Middle frontal gyrus (tissue), 1 donor: ENCODE results near the gene HMGB3.
"Not testable (repeated sequence)": the region's sequence is repeated elsewhere in the genome, so short reads cannot be mapped to it uniquely, and the experiment has no call there.

ENCODE experiments used
- DNase-seq: peaks from one replicate; pipeline ENCODE4 v3.0.0-alpha.2; 2015; ENCODE audit warnings: low spot score; ENCODE audit errors: extremely low spot score

HMGB3 gene

GRCh38 chrX:150982788-150983520 is at the start of gene HMGB3:
TSS of gene HMGB3 (plus strand) at chrX:150983335. CDS start at chrX:150985600, 2,265 bp downstream.
- DNase-seq = peak; percentile 51

- DNase-seq = no peak
Observed at GRCh38 chrX:150933945-150934350, 49.2 kb upstream of the HMGB3 start.

- DNase-seq = no peak
Observed at GRCh38 chrX:150934453-150934852, 48.7 kb upstream of the HMGB3 start.

GRCh38 chrX:150935467-150935866 is 47.7 kb upstream of the HMGB3 start:
- DNase-seq = no peak

- DNase-seq = no peak
Observed at GRCh38 chrX:150936556-150936955, 46.6 kb upstream of the HMGB3 start.

- DNase-seq = no peak
Observed at GRCh38 chrX:150940844-150941495, 42.2 kb upstream of the HMGB3 start.

GRCh38 chrX:150941580-150941979 is 41.6 kb upstream of the HMGB3 start:
- DNase-seq = no peak

GRCh38 chrX:150942942-150943594 is 40.1 kb upstream of the HMGB3 start:
- no peak for DNase-seq

- no peak for DNase-seq
Observed at GRCh38 chrX:150944233-150944632, 38.9 kb upstream of the HMGB3 start.

GRCh38 chrX:150954951-150955350 is 28.2 kb upstream of the HMGB3 start:
- DNase-seq = no peak

GRCh38 chrX:150955590-150955989 is 27.5 kb upstream of the HMGB3 start:
- no peak for DNase-seq

GRCh38 chrX:150958177-150958576 is 25.0 kb upstream of the HMGB3 start:
- DNase-seq = no peak

- DNase-seq = no peak
Observed at GRCh38 chrX:150959557-150959956, 23.6 kb upstream of the HMGB3 start.

GRCh38 chrX:150961631-150962030 is 21.5 kb upstream of the HMGB3 start:
- no peak for DNase-seq

- DNase-seq = not testable (repeated sequence)
Observed at GRCh38 chrX:150964416-150964815, 18.7 kb upstream of the HMGB3 start.

GRCh38 chrX:150966235-150966634 is 16.9 kb upstream of the HMGB3 start:
- no peak for DNase-seq

- DNase-seq = no peak
Observed at GRCh38 chrX:150966742-150967141, 16.4 kb upstream of the HMGB3 start.

GRCh38 chrX:150967786-150968185 is 15.3 kb upstream of the HMGB3 start:
- no peak for DNase-seq

- no peak for DNase-seq
Observed at GRCh38 chrX:150968862-150969720, 14.0 kb upstream of the HMGB3 start.

GRCh38 chrX:150972450-150972849 is 10.7 kb upstream of the HMGB3 start:
- no peak for DNase-seq

- DNase-seq = no peak
Observed at GRCh38 chrX:150975655-150976390, 7.3 kb upstream of the HMGB3 start.
